ENCODE results near the gene HLA-DRB1. TPM values are rescaled to one million over a fixed set of nuclear protein-coding genes. Genes with fewer than 3 reads are reported as not detected.

HLA-DRB1 gene
- total RNA-seq, 1 donor from 2014 or later = 26.4 TPM

DNA sequence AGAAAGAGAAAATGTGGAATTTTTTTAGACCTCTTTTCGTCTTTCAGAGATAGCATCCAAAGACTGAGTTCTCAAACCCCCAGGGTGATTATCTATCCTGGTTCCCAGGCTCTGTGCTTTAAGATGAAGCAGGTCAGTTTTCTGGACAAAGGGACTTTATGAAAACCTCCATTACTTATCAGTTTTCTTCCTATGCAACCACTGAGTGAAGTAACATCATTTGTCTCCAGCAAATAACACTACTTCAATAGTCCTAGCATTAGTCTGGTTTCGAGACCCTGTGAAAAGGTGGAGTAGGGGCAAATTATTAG is 18.3 kb upstream of the HLA-DRB1 start:
- H3K9me3 ChIP-seq (replicated peaks) = no peaks in the 10 kb centered on the region
- intact Hi-C loops (cut with micrococcal nuclease) = no loop called here
- no peak for DNase-seq
- H3K27ac ChIP-seq (replicated peaks) = no peak overlapping the region
- no peak overlapping the region for H3K4me3 ChIP-seq
- H3K4me1 ChIP-seq = no peaks in the 10 kb centered on the region
- no peaks in the 10 kb centered on the region for H3K27me3 ChIP-seq (ENCODE audit: low read depth)
- TF ChIP-seq, protein P1, sequence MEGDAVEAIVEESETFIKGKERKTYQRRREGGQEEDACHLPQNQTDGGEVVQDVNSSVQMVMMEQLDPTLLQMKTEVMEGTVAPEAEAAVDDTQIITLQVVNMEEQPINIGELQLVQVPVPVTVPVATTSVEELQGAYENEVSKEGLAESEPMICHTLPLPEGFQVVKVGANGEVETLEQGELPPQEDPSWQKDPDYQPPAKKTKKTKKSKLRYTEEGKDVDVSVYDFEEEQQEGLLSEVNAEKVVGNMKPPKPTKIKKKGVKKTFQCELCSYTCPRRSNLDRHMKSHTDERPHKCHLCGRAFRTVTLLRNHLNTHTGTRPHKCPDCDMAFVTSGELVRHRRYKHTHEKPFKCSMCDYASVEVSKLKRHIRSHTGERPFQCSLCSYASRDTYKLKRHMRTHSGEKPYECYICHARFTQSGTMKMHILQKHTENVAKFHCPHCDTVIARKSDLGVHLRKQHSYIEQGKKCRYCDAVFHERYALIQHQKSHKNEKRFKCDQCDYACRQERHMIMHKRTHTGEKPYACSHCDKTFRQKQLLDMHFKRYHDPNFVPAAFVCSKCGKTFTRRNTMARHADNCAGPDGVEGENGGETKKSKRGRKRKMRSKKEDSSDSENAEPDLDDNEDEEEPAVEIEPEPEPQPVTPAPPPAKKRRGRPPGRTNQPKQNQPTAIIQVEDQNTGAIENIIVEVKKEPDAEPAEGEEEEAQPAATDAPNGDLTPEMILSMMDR (IDR thresholded peaks at IDR 0.05; ENCODE audit: borderline replicate concordance) = no peak
- no peaks in the 10 kb centered on the region for H3K36me3 ChIP-seq

DNA sequence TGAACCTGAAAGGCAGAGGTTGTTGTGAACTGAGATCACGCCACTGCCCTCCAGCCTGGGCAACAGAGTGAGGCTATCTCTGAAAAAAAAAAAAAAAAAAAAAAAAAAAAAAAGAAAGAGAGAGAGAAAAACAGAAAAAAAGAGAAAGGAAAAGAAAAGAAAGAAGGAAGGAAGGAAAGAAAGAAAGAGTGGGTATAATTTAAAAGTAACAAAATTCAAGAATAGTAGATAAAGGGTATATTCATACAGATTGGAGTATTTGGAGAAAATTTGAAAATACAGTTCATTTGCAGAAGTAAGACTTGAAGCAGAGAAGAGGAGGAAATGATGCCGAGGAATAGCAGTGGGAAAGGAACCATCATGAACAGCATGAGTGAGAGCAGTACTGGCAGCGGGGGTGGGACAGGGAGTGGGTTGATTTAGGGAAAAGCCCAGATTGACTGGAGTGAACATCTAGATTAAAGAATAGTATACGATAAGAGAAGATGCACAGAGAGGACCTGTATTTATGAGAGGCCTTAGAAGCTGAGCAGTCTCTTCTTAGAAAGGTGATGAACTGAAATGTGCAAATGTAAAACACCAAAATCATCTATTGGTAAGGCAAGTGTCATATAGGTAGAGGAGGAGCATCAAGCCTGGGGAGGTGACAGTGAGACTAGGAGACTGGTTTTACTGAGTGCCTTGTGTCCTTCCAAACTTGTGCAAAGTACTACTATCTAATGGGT is 17.8 kb upstream of the HLA-DRB1 start:
- Histone ChIP-seq H3K9me3 (replicated peaks) (no peaks in the 10 kb centered on the region), H3K27ac (replicated peaks) (no peak overlapping the region), H3K27me3 (ENCODE audit: low read depth) (no peaks in the 10 kb centered on the region), H3K36me3 (no peaks in the 10 kb centered on the region), H3K4me1 (no peaks in the 10 kb centered on the region), H3K4me3 (no peak overlapping the region)
- TF ChIP-seq, protein P1 (IDR thresholded peaks at IDR 0.05; ENCODE audit: borderline replicate concordance) = no peak
- DNase-seq = no peak
- intact Hi-C loops (cut with micrococcal nuclease) = no loop called here

GRCh38 chr6:32604434-32604877 is 14.8 kb upstream of the HLA-DRB1 start:
- no peaks in the 10 kb centered on the region for H3K4me1 ChIP-seq
- H3K36me3 ChIP-seq = no peaks in the 10 kb centered on the region
- DNase-seq = no peak
- intact Hi-C loops (cut with micrococcal nuclease) = no loop called here
- TF ChIP-seq, protein P1 (IDR thresholded peaks at IDR 0.05; ENCODE audit: borderline replicate concordance) = no peak
- H3K27me3 ChIP-seq (ENCODE audit: low read depth) = no peaks in the 10 kb centered on the region
- H3K4me3 ChIP-seq = no peak overlapping the region
- H3K27ac ChIP-seq (replicated peaks) = peak overlapping the region; percentile 27
- no peaks in the 10 kb centered on the region for H3K9me3 ChIP-seq (replicated peaks)

GRCh38 chr6:32603888-32604287 is 14.2 kb upstream of the HLA-DRB1 start:
- Histone ChIP-seq H3K36me3 (no peaks in the 10 kb centered on the region), H3K4me3 (no peak overlapping the region), H3K4me1 (no peaks in the 10 kb centered on the region), H3K27ac (replicated peaks) (no peak overlapping the region), H3K9me3 (replicated peaks) (no peaks in the 10 kb centered on the region), H3K27me3 (ENCODE audit: low read depth) (no peaks in the 10 kb centered on the region)
- no peak for DNase-seq
- intact Hi-C loops (cut with micrococcal nuclease) = no loop called here
- TF ChIP-seq, protein P1 (IDR thresholded peaks at IDR 0.05; ENCODE audit: borderline replicate concordance) = no peak

DNA sequence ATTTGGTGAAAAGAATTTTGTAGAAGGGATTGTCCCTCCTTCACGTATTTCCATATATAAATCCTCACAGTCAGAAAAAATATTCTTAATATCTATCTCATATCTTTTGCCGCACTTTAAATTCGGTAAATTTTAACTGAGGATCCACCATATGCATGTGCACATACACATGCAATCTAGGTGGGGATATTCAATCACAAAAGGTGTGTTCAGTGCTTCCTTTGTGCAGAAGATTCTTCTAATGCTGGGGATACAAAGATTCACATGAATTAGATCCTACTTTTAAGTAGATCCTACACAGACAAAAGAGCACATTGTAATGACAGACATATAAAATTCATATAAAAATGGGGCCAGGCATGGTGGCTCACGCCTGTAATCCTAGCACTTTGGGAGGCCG is 13.6 kb upstream of the HLA-DRB1 start:
- no peaks in the 10 kb centered on the region for H3K4me1 ChIP-seq
- peak overlapping the region; percentile 33 for H3K27ac ChIP-seq (replicated peaks)
- intact Hi-C loops (cut with micrococcal nuclease) = no loop called here
- DNase-seq = no peak
- H3K27me3 ChIP-seq (ENCODE audit: low read depth) = no peaks in the 10 kb centered on the region
- no peaks in the 10 kb centered on the region for H3K36me3 ChIP-seq
- no peaks in the 10 kb centered on the region for H3K9me3 ChIP-seq (replicated peaks)
- H3K4me3 ChIP-seq = no peak overlapping the region
- TF ChIP-seq, protein P1 (IDR thresholded peaks at IDR 0.05; ENCODE audit: borderline replicate concordance) = no peak
